ENCODE results near the gene CCDC194. TPM values are rescaled to one million over a fixed set of nuclear protein-coding genes. Genes with fewer than 3 reads are reported as not detected.

The CCDC194 gene
- total RNA-seq, 1 experiment from 2014 or later, result not detected

DNA sequence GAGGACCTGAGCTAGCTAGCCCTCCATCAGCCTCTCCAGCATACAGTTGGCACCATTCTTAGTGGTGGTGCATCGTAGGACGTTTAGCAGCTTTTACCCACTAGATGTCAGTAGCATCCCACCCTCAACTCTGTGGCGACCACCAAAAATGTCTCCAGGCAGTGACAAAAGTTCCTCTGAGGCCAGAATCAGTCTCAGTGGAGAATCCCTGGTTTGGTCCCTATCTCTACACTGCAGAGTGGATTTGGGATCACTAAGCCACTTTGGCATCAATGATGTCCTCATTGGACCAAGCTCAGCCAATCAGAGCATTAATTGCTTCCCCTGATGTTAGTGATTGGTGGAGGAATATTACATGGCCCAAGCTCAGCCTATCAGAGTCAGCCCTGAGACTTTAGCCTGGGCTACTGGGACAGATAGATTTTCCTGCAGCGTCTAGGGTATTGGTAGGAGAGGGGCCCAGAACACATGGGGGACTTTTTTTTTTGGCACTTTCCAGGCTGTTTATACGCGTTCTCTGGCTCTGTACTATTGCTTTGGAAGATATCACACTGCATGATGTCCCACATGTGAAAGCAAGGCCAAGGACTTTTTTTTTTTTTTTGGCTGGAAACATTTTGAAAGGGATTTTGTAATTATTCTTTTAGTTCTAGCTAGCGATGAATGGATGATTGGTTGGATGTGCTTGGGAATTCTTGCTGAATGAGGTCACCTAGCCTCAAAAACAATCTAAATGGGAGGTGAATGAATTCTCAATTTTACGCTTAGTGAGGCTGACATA lies 47.4 kb upstream of the CCDC194 start:
- Histone ChIP-seq H3K27me3 (ENCODE audit: insufficient read depth, low read length) (no peaks in the 10 kb centered on the region), H3K9me2 (ENCODE audit: insufficient read depth) (no peaks in the 10 kb centered on the region), H3K9ac (ENCODE audit: low read length) (no peak overlapping the region), H3K36me3 (ENCODE audit: control insufficient read depth in 1 of 2, insufficient read depth in 2 of 2, low read length in 2 of 2) (no peaks in the 10 kb centered on the region), H4K20me1 (ENCODE audit: insufficient read depth) (no peaks in the 10 kb centered on the region), H3K79me2 (ENCODE audit: insufficient read depth, low read length) (no peaks in the 10 kb centered on the region), H3K4me3 (replicated peaks in 1 of 2; ENCODE audit: low read depth in 1 of 2, low read length in 2 of 2) (no peak overlapping the region), H3K9me3 (ENCODE audit: control insufficient read depth in 1 of 2, insufficient read depth in 1 of 2, low read depth in 1 of 2, low read length in 2 of 2) (no peaks in the 10 kb centered on the region), H3K4me2 (ENCODE audit: low read length) (no peak overlapping the region), H3K27ac (ENCODE audit: low read depth, low read length) (no peak overlapping the region), H2AFZ (ENCODE audit: low read depth, low read length, poor library complexity, severe bottlenecking) (no peak overlapping the region), H3K4me1 (ENCODE audit: control insufficient read depth in 1 of 2, insufficient read depth in 2 of 2, low read length in 2 of 2) (no peaks in the 10 kb centered on the region)
- ChIA-PET RAD21 (ENCODE audit: low non-redundant PET in 1 of 2, low total read pairs in 2 of 2, uncharacterized antibody in 2 of 2, unreplicated experiment in 2 of 2) (interaction anchor here (0.8 to 0.9 kb wide), 3 partner anchors 25 to 334 kb away, joined by 3 to 4 read pairs (median 3); no protein-coding TSS in a partner anchor), CTCF (interaction anchor here (0.6 to 3.2 kb wide), 13 partner anchors 10 to 389 kb away, joined by 3 to 16 read pairs (median 4); partner anchors contain the start of gene MVB12A), POLR2A (interaction anchor here (0.7 to 1.6 kb wide), 3 partner anchors 12 to 418 kb away, joined by 3 to 5 read pairs (median 4); partner anchors contain the start of gene RPL18A)
- ATAC-seq (peak; percentile 92), DNase-seq (ENCODE audit: low read depth, low spot score) (no peak)
- no TSS peak for BruUV-seq (replicated peaks)
- TF ChIP-seq CEBPB (IDR thresholded peaks at IDR 0.05; ENCODE audit: low read depth) (no peak), ELF1 (IDR thresholded peaks at IDR 0.05; ENCODE audit: borderline replicate concordance, low read depth) (no peak), CTCF (IDR thresholded peaks at IDR 0.05 in 2 of 3, conservative IDR thresholded peaks at IDR 0.05 in 1 of 3; ENCODE audit: borderline replicate concordance in 1 of 3, insufficient read depth in 1 of 3, low read depth in 2 of 3, low read length in 2 of 3) (peak; percentile 48 to 61 (median 52); a peak in 5 of 6 replicates), EGR1 (IDR thresholded peaks at IDR 0.05; ENCODE audit: low read depth) (no peak), RAD21 (IDR thresholded peaks at IDR 0.05; ENCODE audit: low read depth) (peak; percentile 75), SP1 (IDR thresholded peaks at IDR 0.05; ENCODE audit: low read depth) (peak; percentile 39; the same call in 1 of the 2 replicates)
- intact Hi-C loops (cut with micrococcal nuclease), result loop anchor here (2.0 to 5.0 kb wide), 3 partner anchors 55 to 326 kb away; no protein-coding TSS in a partner anchor

DNA sequence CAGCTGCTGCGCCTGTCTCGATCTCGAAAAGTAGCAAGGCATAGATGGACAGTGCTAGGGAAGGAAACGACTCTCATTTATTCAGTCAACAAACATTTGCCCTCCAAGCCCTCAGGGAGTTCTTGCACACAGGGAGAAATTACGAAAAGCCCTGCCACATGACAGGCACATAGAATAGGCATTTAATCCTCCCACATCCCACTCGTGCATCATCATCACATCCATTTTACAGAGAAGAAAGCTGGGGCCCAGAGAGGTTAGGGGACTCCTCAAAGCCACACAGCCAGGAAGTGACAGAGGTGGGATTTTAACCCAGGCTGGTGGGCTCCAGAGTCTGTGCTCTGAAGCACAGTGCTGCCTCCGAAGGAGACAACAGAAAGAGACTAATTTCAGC lies 42.9 kb upstream of the CCDC194 start:
- intact Hi-C loops (cut with micrococcal nuclease), result no loop called here
- BruUV-seq (replicated peaks), result no TSS peak
- H3K4me2 ChIP-seq (ENCODE audit: low read length), result no peak overlapping the region
- H3K27me3 ChIP-seq (ENCODE audit: insufficient read depth, low read length), result no peaks in the 10 kb centered on the region
- H3K4me3 ChIP-seq (replicated peaks in 1 of 2; ENCODE audit: low read depth in 1 of 2, low read length in 2 of 2), result no peak overlapping the region
- CTCF ChIA-PET, result no interaction called here
- H3K9ac ChIP-seq (ENCODE audit: low read length), result no peak overlapping the region
- H4K20me1 ChIP-seq (ENCODE audit: insufficient read depth), result no peaks in the 10 kb centered on the region
- no peaks in the 10 kb centered on the region for H3K36me3 ChIP-seq (ENCODE audit: control insufficient read depth in 1 of 2, insufficient read depth in 2 of 2, low read length in 2 of 2)
- no peak overlapping the region for H3K27ac ChIP-seq (ENCODE audit: low read depth, low read length)
- POLR2A ChIA-PET, result no interaction called here
- no peaks in the 10 kb centered on the region for H3K9me3 ChIP-seq (ENCODE audit: control insufficient read depth in 1 of 2, insufficient read depth in 1 of 2, low read depth in 1 of 2, low read length in 2 of 2)
- H3K4me1 ChIP-seq (ENCODE audit: control insufficient read depth in 1 of 2, insufficient read depth in 2 of 2, low read length in 2 of 2), result no peaks in the 10 kb centered on the region
- no peaks in the 10 kb centered on the region for H3K9me2 ChIP-seq (ENCODE audit: insufficient read depth)
- ATAC-seq, result no peak
- RAD21 ChIA-PET (ENCODE audit: low non-redundant PET in 1 of 2, low total read pairs in 2 of 2, uncharacterized antibody in 2 of 2, unreplicated experiment in 2 of 2), result no interaction called here
- no peak overlapping the region for H2AFZ ChIP-seq (ENCODE audit: low read depth, low read length, poor library complexity, severe bottlenecking)
- no peaks in the 10 kb centered on the region for H3K79me2 ChIP-seq (ENCODE audit: insufficient read depth, low read length)
- DNase-seq (ENCODE audit: low read depth, low spot score), result no peak
- TF ChIP-seq POLR2A (IDR thresholded peaks at IDR 0.05; ENCODE audit: borderline replicate concordance, extremely low read depth, insufficient read depth, insufficient read length) (no peak), ATF3 (IDR thresholded peaks at IDR 0.05) (no peak), ZBTB33 (IDR thresholded peaks at IDR 0.05; ENCODE audit: extremely low read depth, insufficient replicate concordance, low read length) (no peak), FOSL1 (IDR thresholded peaks at IDR 0.05; ENCODE audit: low read depth) (no peak), REST (IDR thresholded peaks at IDR 0.05; ENCODE audit: low read depth) (no peak)

Measured in HCT116 (cell line).